HCT116 (cell line): Measurements from ENCODE around the gene HPD.

ENCODE experiments used
- CEBPB ChIP-seq: IDR thresholded peaks from 2 replicates; pipeline ENCODE4 v1.6.1; 2012; ENCODE audit warnings: low read depth
- EZH2 ChIP-seq: fragments of 200-600 bp; sonication (generic); IDR thresholded peaks from 2 replicates; pipeline ENCODE4 v1.6.1; 2017; ENCODE audit warnings: antibody characterized with exemption, mixed run types
- EZH2phosphoT487 ChIP-seq: fragments of 200-600 bp; IDR thresholded peaks from 2 replicates; pipeline ENCODE4 v1.6.1; 2018; ENCODE audit warnings: antibody characterized with exemption, borderline replicate concordance
- JUND ChIP-seq: IDR thresholded peaks from 2 replicates; pipeline ENCODE4 v1.6.1; 2012
- MAX ChIP-seq: IDR thresholded peaks from 2 replicates; pipeline ENCODE4 v1.6.1; 2012
- POLR2A ChIP-seq: IDR thresholded peaks from 2 replicates; pipeline ENCODE4 v1.7.0; 2011; ENCODE audit warnings: borderline replicate concordance; ENCODE audit not compliant: insufficient read depth, insufficient read length; ENCODE audit errors: extremely low read depth
- SIN3A ChIP-seq: IDR thresholded peaks from 2 replicates; pipeline ENCODE4 v1.6.1; 2012; ENCODE audit warnings: low read depth
- SP1 ChIP-seq: IDR thresholded peaks from 2 replicates; pipeline ENCODE4 v1.6.1; 2012; ENCODE audit warnings: low read depth
- TF ChIP-seq, protein P1 (sequence below), 3 experiments: fragments of 200-600 bp in 1 of 3; sonication (generic) in 1 of 3; IDR thresholded peaks in 2 of 3; conservative IDR thresholded peaks in 1 of 3; 2 replicates each; pipeline ENCODE4 v1.5.1; 2012 to 2017; ENCODE audit warnings: low read depth in 2 of 3, low read length in 2 of 3, antibody characterized with exemption in 1 of 3, borderline replicate concordance in 1 of 3, control low read depth in 1 of 3, mild to moderate bottlenecking in 1 of 3, mixed read lengths in 1 of 3, mixed run types in 1 of 3, moderate library complexity in 1 of 3; ENCODE audit not compliant: insufficient read depth in 1 of 3

- no peak for TF ChIP-seq EZH2phosphoT487
- no peak for TF ChIP-seq EZH2
- no peak for TF ChIP-seq SIN3A
- TF ChIP-seq POLR2A, result no peak
- TF ChIP-seq JUND, result no peak
- TF ChIP-seq, protein P1, sequence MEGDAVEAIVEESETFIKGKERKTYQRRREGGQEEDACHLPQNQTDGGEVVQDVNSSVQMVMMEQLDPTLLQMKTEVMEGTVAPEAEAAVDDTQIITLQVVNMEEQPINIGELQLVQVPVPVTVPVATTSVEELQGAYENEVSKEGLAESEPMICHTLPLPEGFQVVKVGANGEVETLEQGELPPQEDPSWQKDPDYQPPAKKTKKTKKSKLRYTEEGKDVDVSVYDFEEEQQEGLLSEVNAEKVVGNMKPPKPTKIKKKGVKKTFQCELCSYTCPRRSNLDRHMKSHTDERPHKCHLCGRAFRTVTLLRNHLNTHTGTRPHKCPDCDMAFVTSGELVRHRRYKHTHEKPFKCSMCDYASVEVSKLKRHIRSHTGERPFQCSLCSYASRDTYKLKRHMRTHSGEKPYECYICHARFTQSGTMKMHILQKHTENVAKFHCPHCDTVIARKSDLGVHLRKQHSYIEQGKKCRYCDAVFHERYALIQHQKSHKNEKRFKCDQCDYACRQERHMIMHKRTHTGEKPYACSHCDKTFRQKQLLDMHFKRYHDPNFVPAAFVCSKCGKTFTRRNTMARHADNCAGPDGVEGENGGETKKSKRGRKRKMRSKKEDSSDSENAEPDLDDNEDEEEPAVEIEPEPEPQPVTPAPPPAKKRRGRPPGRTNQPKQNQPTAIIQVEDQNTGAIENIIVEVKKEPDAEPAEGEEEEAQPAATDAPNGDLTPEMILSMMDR (IDR thresholded peaks at IDR 0.05 in 2 of 3, conservative IDR thresholded peaks at IDR 0.05 in 1 of 3; ENCODE audit: borderline replicate concordance in 1 of 3, insufficient read depth in 1 of 3, low read depth in 2 of 3, low read length in 2 of 3), result no peak
- no peak for TF ChIP-seq MAX
- no peak for TF ChIP-seq SP1
- no peak for TF ChIP-seq CEBPB
These were observed 44.7 kb downstream of the HPD start for GRCh38 chr12:121813951-121814350.
